ENCODE data around the gene SH3BP1.
"Not testable (repeated sequence)": the region's sequence is repeated elsewhere in the genome, so short reads cannot be mapped to it uniquely, and the experiment has no call there.

Gene SH3BP1, protein sequence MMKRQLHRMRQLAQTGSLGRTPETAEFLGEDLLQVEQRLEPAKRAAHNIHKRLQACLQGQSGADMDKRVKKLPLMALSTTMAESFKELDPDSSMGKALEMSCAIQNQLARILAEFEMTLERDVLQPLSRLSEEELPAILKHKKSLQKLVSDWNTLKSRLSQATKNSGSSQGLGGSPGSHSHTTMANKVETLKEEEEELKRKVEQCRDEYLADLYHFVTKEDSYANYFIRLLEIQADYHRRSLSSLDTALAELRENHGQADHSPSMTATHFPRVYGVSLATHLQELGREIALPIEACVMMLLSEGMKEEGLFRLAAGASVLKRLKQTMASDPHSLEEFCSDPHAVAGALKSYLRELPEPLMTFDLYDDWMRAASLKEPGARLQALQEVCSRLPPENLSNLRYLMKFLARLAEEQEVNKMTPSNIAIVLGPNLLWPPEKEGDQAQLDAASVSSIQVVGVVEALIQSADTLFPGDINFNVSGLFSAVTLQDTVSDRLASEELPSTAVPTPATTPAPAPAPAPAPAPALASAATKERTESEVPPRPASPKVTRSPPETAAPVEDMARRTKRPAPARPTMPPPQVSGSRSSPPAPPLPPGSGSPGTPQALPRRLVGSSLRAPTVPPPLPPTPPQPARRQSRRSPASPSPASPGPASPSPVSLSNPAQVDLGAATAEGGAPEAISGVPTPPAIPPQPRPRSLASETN

DNA sequence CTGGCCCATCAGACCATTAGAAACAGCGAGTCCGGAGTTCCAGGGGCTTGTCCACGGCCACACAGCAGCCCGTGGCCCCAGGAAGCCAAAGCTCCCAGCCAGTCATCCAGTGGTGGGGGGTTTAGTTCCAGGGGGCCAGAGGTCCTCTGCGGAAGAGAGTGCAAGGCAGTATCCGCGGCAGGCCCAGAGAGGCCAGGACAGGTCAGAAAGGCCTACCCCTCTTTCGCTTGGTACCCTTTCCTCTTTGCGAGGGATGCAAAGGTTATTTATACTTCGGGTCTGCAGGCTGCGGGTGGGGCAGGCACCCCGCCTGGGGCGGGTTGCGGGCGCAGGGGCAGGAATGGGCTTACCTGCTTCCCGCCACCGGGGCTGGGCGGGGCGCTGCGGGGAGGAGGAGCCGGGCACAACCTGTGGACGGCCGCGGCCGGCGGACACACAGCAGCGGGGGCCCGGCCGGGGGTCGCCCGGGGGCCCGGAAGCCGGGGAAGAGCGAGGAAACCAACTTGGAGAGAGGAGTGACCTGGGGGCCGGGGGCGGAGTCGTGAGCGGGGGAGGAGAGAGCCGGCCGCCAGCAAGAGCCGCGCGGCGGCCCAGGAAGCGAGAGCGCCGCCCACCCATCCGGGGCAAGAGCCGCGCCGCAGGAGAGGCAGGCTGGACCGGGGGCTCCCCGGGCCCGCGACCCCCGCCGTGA, at the start of gene SH3BP1:
TSS of gene SH3BP1 (plus strand) at position 600 of the 691 bp plus-strand sequence. CDS start 119 bp downstream, outside the sequence.
- in situ Hi-C loops (cut with HindIII; ENCODE audit: low pct_unique_long_range_greater_than_20kb, low sequenced_read_pairs): no loop called here
- DNase-seq (ENCODE audit: low read depth in 1 of 2, low spot score in 1 of 2): peak; percentile 44 to 65
- no peak for TF ChIP-seq JUND (IDR thresholded peaks at IDR 0.05; ENCODE audit: low read depth)

DNA sequence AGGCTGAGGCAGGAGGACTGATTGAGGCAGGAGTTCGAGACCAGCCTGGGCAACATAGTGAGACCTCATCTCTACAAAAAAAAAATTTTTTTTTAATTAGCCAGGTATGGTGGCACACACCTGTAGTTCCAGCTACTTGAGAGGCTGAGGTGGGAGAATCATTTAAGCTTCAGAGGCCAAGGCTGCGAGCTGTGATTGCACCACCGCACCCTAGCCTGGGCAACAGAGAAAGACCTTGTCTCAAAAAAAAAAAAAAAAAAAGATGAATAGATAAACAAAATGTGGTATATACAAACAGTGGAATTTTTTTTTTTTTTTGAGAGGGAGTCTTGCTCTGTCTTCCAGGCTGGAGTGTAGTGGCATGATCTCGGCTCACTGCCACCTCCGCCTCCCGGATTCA, 48.4 kb upstream of the SH3BP1 start:
- in situ Hi-C loops (cut with HindIII; ENCODE audit: low pct_unique_long_range_greater_than_20kb, low sequenced_read_pairs); DNase-seq (ENCODE audit: low read depth in 1 of 2, low spot score in 1 of 2): not testable (repeated sequence)

DNA sequence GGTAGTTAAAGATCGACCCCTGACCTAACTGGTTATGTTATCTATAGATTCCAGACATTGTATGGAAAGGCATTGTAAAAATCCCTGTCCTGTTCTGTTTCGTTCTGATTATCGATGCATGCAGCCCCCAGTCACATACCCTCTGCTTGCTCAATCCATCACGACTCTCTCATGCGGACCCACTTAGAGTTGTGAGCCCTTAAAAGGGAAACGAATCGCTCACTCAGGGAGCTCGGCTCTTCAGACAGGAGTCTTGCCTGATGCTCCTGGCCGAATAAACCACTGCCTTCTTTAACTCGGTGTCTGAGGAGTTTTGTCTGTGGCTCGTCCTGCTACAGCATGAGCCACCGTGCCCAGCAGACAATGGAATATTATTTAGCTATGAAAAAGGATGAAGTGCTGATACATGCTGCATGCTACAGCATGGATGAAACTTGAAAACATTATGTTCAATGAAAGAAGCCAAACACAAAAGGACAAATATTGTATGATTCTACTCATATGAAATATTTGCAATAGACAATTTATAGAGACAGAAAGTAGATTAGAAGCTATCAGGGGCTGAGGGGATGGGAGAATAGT, 47.6 kb upstream of the SH3BP1 start:
- no peak for TF ChIP-seq JUND (IDR thresholded peaks at IDR 0.05; ENCODE audit: low read depth)
- in situ Hi-C loops (cut with HindIII; ENCODE audit: low pct_unique_long_range_greater_than_20kb, low sequenced_read_pairs): no loop called here
- no peak for DNase-seq (ENCODE audit: low read depth in 1 of 2, low spot score in 1 of 2)

DNA sequence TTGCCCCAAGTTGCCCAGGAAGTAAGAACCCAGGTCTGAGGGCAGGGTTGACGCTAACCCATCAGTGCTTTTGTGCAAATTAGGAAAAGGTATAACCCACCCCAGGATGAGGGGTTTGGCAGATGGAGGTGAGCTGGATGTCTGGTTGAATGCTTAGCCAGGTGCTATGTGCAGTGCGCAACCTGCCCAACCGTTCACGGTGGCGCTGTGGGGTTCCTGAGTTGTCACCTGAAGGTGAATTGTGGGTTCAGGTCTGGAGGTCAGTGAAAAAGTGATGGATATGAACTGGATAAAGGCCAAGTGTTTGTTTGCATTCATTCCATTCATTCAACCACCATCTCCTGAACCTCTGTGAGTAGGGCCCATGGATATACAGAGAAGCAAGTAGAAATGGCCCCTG, 45.2 kb upstream of the SH3BP1 start:
- peak in 1 of 2 experiments; percentile 52 for DNase-seq (ENCODE audit: low read depth in 1 of 2, low spot score in 1 of 2)
- TF ChIP-seq JUND (IDR thresholded peaks at IDR 0.05; ENCODE audit: low read depth): no peak
- in situ Hi-C loops (cut with HindIII; ENCODE audit: low pct_unique_long_range_greater_than_20kb, low sequenced_read_pairs): no loop called here

DNA sequence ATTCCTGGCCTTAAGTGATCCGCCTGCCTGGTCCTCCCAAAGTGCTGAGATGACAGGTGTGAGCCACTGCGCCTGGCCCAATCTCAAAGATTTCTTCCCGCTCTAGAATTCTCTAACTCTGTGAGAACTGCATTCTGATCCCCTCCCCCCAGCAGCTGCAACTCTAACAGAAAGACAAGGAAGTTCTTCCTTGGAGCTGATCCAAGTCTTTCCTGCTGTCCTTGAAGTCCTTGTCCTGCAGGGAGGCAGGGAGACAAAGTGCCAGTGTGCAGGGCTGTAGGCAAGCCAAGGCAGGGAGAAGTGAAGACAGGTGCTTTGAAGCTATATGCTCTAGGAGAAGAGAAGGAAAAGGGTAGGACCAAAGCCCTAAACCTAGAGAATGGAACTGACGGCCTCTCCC, 40.3 kb upstream of the SH3BP1 start:
- peak in 1 of 2 experiments; percentile 92 for DNase-seq (ENCODE audit: low read depth in 1 of 2, low spot score in 1 of 2)
- in situ Hi-C loops (cut with HindIII; ENCODE audit: low pct_unique_long_range_greater_than_20kb, low sequenced_read_pairs): no loop called here
- TF ChIP-seq JUND (IDR thresholded peaks at IDR 0.05; ENCODE audit: low read depth): no peak

DNA sequence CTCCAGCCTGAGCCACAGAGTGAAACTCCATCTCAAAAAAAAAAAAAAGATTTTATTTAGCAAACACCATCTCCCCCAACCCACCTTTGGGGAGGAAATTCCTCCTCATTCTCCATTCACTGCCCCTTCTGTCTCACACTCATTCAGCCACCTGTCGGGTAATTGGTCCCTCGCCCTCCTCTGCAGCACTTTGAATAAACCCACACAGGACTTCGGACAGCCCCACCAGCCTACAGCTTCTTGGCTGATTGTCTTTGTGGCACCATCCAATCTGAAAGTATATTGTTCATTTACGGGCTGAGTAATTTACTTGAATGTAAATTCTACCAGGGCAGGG, 38.3 kb upstream of the SH3BP1 start:
- no peak for TF ChIP-seq JUND (IDR thresholded peaks at IDR 0.05; ENCODE audit: low read depth)
- no peak for DNase-seq (ENCODE audit: low read depth in 1 of 2, low spot score in 1 of 2)
- in situ Hi-C loops (cut with HindIII; ENCODE audit: low pct_unique_long_range_greater_than_20kb, low sequenced_read_pairs): no loop called here

DNA sequence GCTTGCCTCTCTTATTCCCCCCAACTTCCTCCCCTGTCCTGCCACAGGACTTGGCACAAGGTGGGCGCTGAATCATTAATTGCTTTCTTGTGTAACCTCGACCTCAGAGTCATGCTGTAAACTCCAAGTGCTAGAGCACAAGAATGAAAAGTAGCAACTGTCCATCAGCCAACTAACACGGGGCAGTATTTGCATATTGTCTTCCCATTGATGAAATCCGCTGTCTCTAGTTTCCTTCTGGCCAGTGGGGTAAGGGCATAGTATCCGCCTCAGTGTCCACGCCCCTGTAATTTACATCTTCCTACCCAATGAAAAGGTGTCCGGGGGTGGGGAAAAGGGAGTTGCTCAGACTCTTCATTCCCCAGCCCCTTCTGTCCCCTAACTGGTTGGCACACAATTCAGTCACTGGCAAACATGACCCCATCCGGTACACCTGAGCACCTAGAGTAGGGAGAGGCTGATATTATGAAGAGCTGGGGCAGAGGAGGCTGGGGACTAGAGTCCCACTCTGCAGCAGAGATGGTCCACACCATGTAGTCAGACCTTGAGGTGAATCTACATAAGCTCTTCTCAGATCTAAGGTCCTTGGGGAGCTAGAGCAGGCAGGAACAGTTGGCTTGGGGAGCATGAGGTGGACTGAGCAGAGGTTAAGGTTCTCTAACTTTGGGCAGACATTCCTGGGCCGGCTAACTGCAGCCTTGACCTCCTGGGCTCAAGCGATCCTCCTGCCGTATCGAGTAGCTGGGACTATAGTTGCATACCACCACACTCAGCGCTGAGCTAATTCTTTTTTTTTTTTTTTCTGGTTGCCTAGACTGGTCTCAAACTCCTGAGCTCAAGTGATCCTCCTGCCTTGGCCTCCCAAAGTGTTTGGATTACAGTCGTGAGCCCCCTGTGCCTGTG, 37.7 kb upstream of the SH3BP1 start:
- peak; percentile 62 to 98 for DNase-seq (ENCODE audit: low read depth in 1 of 2, low spot score in 1 of 2)
- TF ChIP-seq JUND (IDR thresholded peaks at IDR 0.05; ENCODE audit: low read depth): no peak
- in situ Hi-C loops (cut with HindIII; ENCODE audit: low pct_unique_long_range_greater_than_20kb, low sequenced_read_pairs): no loop called here

DNA sequence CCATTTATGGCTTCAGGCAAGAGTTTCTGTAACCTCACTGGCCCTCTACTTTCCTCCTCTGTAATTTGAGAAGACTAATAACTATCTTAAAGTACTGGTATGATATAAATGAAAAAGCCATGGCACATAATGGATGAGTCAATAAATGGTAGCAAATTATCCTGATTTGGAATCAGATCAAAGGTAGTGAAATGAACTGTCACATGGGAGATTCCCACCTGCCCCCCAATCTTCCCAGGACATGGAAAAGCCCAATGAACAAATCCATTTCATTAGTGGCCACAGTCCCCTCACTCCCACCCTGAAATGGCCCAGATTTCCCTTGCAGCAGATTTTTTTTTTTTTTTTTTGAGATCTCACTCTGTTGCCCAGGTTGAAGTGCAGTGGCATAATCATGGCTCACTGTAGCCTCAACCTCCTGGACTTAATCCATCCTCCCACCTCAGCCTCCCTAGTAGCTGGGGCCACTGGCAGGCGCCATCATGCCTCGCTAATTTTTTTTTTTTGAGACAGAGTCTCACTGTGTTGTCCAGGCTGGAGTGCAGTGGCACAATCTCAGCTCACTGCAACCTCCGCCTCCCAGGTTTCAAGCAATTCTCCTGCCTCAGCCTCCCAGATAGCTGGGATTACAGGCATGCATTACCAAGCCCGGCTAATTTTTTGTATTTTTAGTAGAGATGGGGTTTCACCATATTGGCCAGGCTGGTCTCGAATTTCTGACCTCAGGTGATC, 36.8 kb upstream of the SH3BP1 start:
- in situ Hi-C loops (cut with HindIII; ENCODE audit: low pct_unique_long_range_greater_than_20kb, low sequenced_read_pairs); DNase-seq (ENCODE audit: low read depth in 1 of 2, low spot score in 1 of 2): not testable (repeated sequence)

DNA sequence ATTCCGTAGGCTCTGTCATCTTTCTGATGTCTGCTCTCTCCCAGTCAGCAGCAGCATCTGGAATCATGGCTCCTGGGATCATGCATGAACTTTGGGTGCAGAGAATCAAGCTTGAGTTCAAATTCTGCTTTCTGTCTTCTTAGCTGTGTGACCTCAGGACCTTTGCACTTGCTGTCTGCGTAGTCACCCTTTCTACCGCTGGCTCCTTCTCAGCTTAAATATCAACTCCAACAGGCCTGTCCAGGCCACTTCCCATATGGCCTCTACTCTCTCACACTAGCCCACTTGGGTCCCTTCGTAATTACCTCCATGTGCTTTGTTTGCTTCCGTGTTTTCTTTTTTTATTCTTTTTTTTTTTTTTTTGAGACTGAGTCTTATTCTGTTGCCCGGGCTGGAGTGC, 35.4 kb upstream of the SH3BP1 start:
- no peak for TF ChIP-seq JUND (IDR thresholded peaks at IDR 0.05; ENCODE audit: low read depth)
- in situ Hi-C loops (cut with HindIII; ENCODE audit: low pct_unique_long_range_greater_than_20kb, low sequenced_read_pairs): no loop called here

DNA sequence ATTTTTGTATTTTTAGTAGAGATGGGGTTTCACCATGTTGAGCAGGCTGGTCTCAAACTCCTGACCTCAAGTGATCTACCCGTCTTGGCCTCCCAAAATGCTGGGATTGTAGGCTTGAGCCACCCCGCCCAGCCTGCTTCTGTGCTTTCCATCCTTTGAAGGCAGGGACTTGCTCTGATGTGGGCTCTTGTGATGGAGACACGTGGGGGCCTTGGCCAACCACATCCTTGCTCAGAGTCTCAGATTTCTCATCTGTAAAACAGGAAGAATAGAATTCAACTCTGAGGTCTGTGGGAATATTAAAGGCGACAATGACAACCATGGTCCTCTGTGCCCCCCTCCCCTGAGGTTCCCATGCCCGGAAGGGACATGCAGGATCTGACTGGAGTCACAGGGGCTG, 34.6 kb upstream of the SH3BP1 start:
- TF ChIP-seq JUND (IDR thresholded peaks at IDR 0.05; ENCODE audit: low read depth): no peak
- in situ Hi-C loops (cut with HindIII; ENCODE audit: low pct_unique_long_range_greater_than_20kb, low sequenced_read_pairs): no loop called here
- DNase-seq (ENCODE audit: low read depth in 1 of 2, low spot score in 1 of 2): no peak

More for the DNA sequence above, 35.4 kb upstream of the SH3BP1 start:
- DNase-seq (ENCODE audit: low read depth in 1 of 2, low spot score in 1 of 2): no peak
